Testis (tissue), 3 donors: ENCODE measurements around the gene PCNX4. TPM values are rescaled to one million over a fixed set of nuclear protein-coding genes. Genes with fewer than 3 reads are reported as not detected.

Experiments
- DNase-seq: peaks from one replicate; pipeline ENCODE4 v3.0.0-alpha.2; 2019
- H3K27ac ChIP-seq, 2 donors: fragments of 200-600 bp; sonication (generic); one replicate each; pipeline ENCODE4 v1.5.1; 2019
- H3K27me3 ChIP-seq: fragments of 200-600 bp; sonication (generic); one replicate; pipeline ENCODE4 v1.5.1; 2019
- H3K36me3 ChIP-seq: fragments of 200-600 bp; sonication (generic); one replicate; pipeline ENCODE4 v1.5.1; 2017; ENCODE audit warnings: low read depth; ENCODE audit errors: missing control alignments
- H3K4me1 ChIP-seq: fragments of 200-600 bp; sonication (generic); one replicate; pipeline ENCODE4 v1.5.1; 2019
- H3K4me3 ChIP-seq, 2 donors: fragments of 200-600 bp; sonication (generic); one replicate each; pipeline ENCODE4 v1.5.1; 2017 to 2019
- H3K9me3 ChIP-seq: fragments of 200-600 bp; sonication (generic); one replicate; pipeline ENCODE4 v1.5.1; 2017
- POLR2A ChIP-seq: fragments of 450-650 bp; IDR thresholded peaks from one replicate; pipeline ENCODE4 v1.6.1; 2017; ENCODE audit warnings: antibody characterized with exemption, mild to moderate bottlenecking, moderate library complexity
- WGBS, 2 donors: methylation state at CpG; one replicate each; pipeline ENCODE4 v1.1.5; 2018; 5-methylcytosine and 5-hydroxymethylcytosine counted together
- intact Hi-C: fragments of 100-400 bp; cut with DNase I; formaldehyde crosslinking; loops from one replicate; pipeline ENCODE4 v1.15.1; 2023; ENCODE audit warnings: low total_unique reads
- polyA plus RNA-seq: library from polyadenylated mRNA; stranded (reverse); fragments of 350-450 nt; fragmentation: Illumina TruSeq; extraction: RNeasy Lipid Tissue Mini Kit (QIAGEN cat#74804); gene quantifications from one replicate; pipeline ENCODE4 v1.2.3, GENCODE V29; 2014; ENCODE audit warnings: low read depth, low replicate concordance; ENCODE audit not compliant: insufficient read depth
- total RNA-seq, 2 donors: library from RNA; depleted of rRNA; stranded (reverse); fragments of >200 nt; gene quantifications; one replicate each; pipeline ENCODE4 v1.2.3, GENCODE V29; 2016
- TF ChIP-seq, protein P1 (sequence below), 3 experiments: fragments of 450-650 bp in 2 of 3; fragments of 200-600 bp in 1 of 3; sonication (generic) in 1 of 3; IDR thresholded peaks; one replicate each; pipeline ENCODE4 v1.5.1; 2016 to 2019; ENCODE audit warnings: antibody characterized with exemption in 3 of 3, mild to moderate bottlenecking in 2 of 3, moderate library complexity in 1 of 3

PCNX4 gene
- total and polyA plus RNA-seq, 3 donors from 2014 or later, result 42.3 to 133 (median 118) TPM

GRCh38 chr14:60114881-60115280, 23.2 kb downstream of the PCNX4 start:
- H3K4me1 ChIP-seq, result no peaks in the 10 kb centered on the region
- H3K4me3 ChIP-seq, result no peak overlapping the region
- H3K36me3 ChIP-seq, result no peaks in the 10 kb centered on the region
- 0% methylated on average over 1 of the region's 1 CpG for WGBS, 2 donors
- no peaks in the 10 kb centered on the region for H3K9me3 ChIP-seq
- TF ChIP-seq, protein P1, sequence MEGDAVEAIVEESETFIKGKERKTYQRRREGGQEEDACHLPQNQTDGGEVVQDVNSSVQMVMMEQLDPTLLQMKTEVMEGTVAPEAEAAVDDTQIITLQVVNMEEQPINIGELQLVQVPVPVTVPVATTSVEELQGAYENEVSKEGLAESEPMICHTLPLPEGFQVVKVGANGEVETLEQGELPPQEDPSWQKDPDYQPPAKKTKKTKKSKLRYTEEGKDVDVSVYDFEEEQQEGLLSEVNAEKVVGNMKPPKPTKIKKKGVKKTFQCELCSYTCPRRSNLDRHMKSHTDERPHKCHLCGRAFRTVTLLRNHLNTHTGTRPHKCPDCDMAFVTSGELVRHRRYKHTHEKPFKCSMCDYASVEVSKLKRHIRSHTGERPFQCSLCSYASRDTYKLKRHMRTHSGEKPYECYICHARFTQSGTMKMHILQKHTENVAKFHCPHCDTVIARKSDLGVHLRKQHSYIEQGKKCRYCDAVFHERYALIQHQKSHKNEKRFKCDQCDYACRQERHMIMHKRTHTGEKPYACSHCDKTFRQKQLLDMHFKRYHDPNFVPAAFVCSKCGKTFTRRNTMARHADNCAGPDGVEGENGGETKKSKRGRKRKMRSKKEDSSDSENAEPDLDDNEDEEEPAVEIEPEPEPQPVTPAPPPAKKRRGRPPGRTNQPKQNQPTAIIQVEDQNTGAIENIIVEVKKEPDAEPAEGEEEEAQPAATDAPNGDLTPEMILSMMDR (IDR thresholded peaks at IDR 0.05), result no peak
- no peak for TF ChIP-seq POLR2A
- intact Hi-C loops, result no loop called here
- DNase-seq, result no peak
- H3K27me3 ChIP-seq, result no peaks in the 10 kb centered on the region
- no peak overlapping the region for H3K27ac ChIP-seq

- no peaks in the 10 kb centered on the region for H3K36me3 ChIP-seq
- intact Hi-C loops, result no loop called here
- H3K4me3 ChIP-seq, result no peak overlapping the region
- TF ChIP-seq, protein P1 (IDR thresholded peaks at IDR 0.05), result no peak
- no peak for TF ChIP-seq POLR2A
- H3K9me3 ChIP-seq, result no peaks in the 10 kb centered on the region
- DNase-seq, result no peak
- H3K27ac ChIP-seq, result no peak overlapping the region
- H3K4me1 ChIP-seq, result no peaks in the 10 kb centered on the region
- WGBS, 2 donors, result 77 to 92% methylated on average over 4 of the region's 4 CpGs
- no peaks in the 10 kb centered on the region for H3K27me3 ChIP-seq
Measured at GRCh38 chr14:60116181-60116580, 24.5 kb downstream of the PCNX4 start.

DNA sequence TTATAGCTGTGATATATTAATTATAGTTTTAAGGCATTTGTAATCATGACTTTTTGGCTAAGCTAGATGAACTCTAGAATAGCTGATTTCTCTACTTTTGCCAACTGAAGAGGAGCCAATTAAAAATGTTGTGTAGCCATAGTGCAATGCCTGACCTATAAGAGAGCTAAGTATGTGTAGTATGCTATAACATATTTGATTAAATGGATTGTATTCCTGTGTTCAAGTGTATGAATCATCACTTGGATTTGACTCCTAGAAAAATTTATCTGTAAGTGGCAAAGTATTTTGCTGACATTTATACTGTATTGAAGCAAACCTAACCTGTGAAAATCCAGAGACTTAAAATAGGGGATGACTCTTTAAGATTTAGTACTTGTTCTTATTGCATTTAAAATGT, 34.2 kb downstream of the PCNX4 start:
- Histone ChIP-seq H3K36me3 (no peaks in the 10 kb centered on the region), H3K27ac (no peak overlapping the region), H3K9me3 (no peaks in the 10 kb centered on the region), H3K27me3 (no peaks in the 10 kb centered on the region), H3K4me1 (no peaks in the 10 kb centered on the region), H3K4me3 (no peak overlapping the region)
- TF ChIP-seq POLR2A, result no peak
- TF ChIP-seq, protein P1 (IDR thresholded peaks at IDR 0.05), result no peak
- intact Hi-C loops, result no loop called here
- no peak for DNase-seq

- 81 to 88% methylated on average over 2 of the region's 2 CpGs for WGBS, 2 donors
- intact Hi-C loops, result no loop called here
Measured at GRCh38 chr14:60133487-60133886, 41.8 kb downstream of the PCNX4 start.

GRCh38 chr14:60134702-60135101, 43.0 kb downstream of the PCNX4 start:
- 85 to 96% methylated on average over 3 of the region's 3 CpGs for WGBS, 2 donors

More at GRCh38 chr14:60133487-60133886, 41.8 kb downstream of the PCNX4 start:
- Histone ChIP-seq H3K36me3 (no peaks in the 10 kb centered on the region), H3K27me3 (no peaks in the 10 kb centered on the region), H3K9me3 (no peaks in the 10 kb centered on the region), H3K4me3 (no peak overlapping the region), H3K4me1 (no peaks in the 10 kb centered on the region), H3K27ac (no peak overlapping the region)
- TF ChIP-seq POLR2A, result no peak
- TF ChIP-seq, protein P1 (IDR thresholded peaks at IDR 0.05), result no peak
- no peak for DNase-seq

More at GRCh38 chr14:60134702-60135101, 43.0 kb downstream of the PCNX4 start:
- TF ChIP-seq, protein P1 (IDR thresholded peaks at IDR 0.05), result no peak
- no peak for TF ChIP-seq POLR2A
- no peak for DNase-seq
- no peak overlapping the region for H3K27ac ChIP-seq
- no peak overlapping the region for H3K4me3 ChIP-seq
- no peaks in the 10 kb centered on the region for H3K36me3 ChIP-seq
- H3K9me3 ChIP-seq, result no peaks in the 10 kb centered on the region
- no peaks in the 10 kb centered on the region for H3K4me1 ChIP-seq
- intact Hi-C loops, result no loop called here
- no peaks in the 10 kb centered on the region for H3K27me3 ChIP-seq
